ENCODE data around the gene BAMBI. TPM values are rescaled to one million over a fixed set of nuclear protein-coding genes. Genes with fewer than 3 reads are reported as not detected.

Gene BAMBI
- total RNA-seq, 1 experiment from 2014 or later = 1.4 TPM

Small RNAs within 50 kb of the gene (small RNA-seq; reads per million reads assigned to genes)
- gene RNU4ATAC6P = not detected
- not detected for gene RNU6-1067P

Other genes starting within 250 kb of the BAMBI start
- 47.9 and 55.2 TPM in 2 replicates for gene WAC, start 144.4 kb upstream of the BAMBI start, total RNA-seq (2014; rRNA removed; shearing (Covaris generic))

Data from HT-29 (cell line).